Lower lobe of right lung (tissue), 2 donors: ENCODE measurements around the gene MARK4. TPM values are rescaled to one million over a fixed set of nuclear protein-coding genes. Genes with fewer than 3 reads are reported as not detected.
"Not testable (repeated sequence)": the region's sequence is repeated elsewhere in the genome, so short reads cannot be mapped to it uniquely, and the experiment has no call there.

Source experiments
- ATAC-seq, 2 donors: fragments of 200-7000 bp; cut with Tn5 transposase; one replicate each; pipeline ENCODE4 v1.9.1; 2020 to 2022; ENCODE audit warnings: mild to moderate bottlenecking in 2 of 2, moderate library complexity in 2 of 2
- DNase-seq: peaks from one replicate; pipeline ENCODE4 v3.0.0-alpha.2; 2020
- H3K27ac ChIP-seq: fragments of 200-600 bp; one replicate; pipeline ENCODE4 v1.8.0; 2022
- H3K27me3 ChIP-seq: fragments of 200-600 bp; one replicate; pipeline ENCODE4 v1.8.0; 2022; ENCODE audit warnings: low read depth
- H3K36me3 ChIP-seq: fragments of 200-600 bp; one replicate; pipeline ENCODE4 v1.8.0; 2022; ENCODE audit warnings: mild to moderate bottlenecking
- H3K4me1 ChIP-seq: fragments of 200-600 bp; one replicate; pipeline ENCODE4 v1.8.0; 2022
- H3K4me3 ChIP-seq: fragments of 200-600 bp; one replicate; pipeline ENCODE4 v1.8.0; 2022; ENCODE audit warnings: mild to moderate bottlenecking
- H3K9me3 ChIP-seq: fragments of 200-600 bp; one replicate; pipeline ENCODE4 v1.8.0; 2022
- CTCF ChIP-seq: fragments of 200-600 bp; IDR thresholded peaks from one replicate; pipeline ENCODE4 v1.8.0; 2022; ENCODE audit warnings: antibody characterized with exemption, mild to moderate bottlenecking
- intact Hi-C: fragments of 100-400 bp; cut with DNase I; formaldehyde crosslinking; loops from one replicate; pipeline ENCODE4 v1.11.0; 2022
- total RNA-seq: library from RNA; stranded (reverse); fragmentation: NEBNext Ultra II Directional; extraction: Animal tissue kit (Norgen Biotek cat#: 25700); gene quantifications from one replicate; pipeline ENCODE4 v1.2.1, GENCODE V29; 2021
- donor health status: DM: no; HTN: yes; CAD: no; lungs with severe emphysema.

The MARK4 gene
- total RNA-seq, 1 donor from 2014 or later: 32.5 TPM

GRCh38 chr19:45218426-45218825 is 32.6 kb upstream of the MARK4 start:
- Histone ChIP-seq H3K27me3 (peaks cover 34% of the 10 kb centered on the region), H3K9me3 (no peaks in the 10 kb centered on the region), H3K4me3 (no peak overlapping the region), H3K36me3 (no peaks in the 10 kb centered on the region), H3K4me1 (peaks cover 21% of the 10 kb centered on the region), H3K27ac (no peak overlapping the region)
- DNase-seq (no peak), ATAC-seq (no peak)
- intact Hi-C loops: no loop called here
- no peak for TF ChIP-seq CTCF

GRCh38 chr19:45218911-45219743 is 31.9 kb upstream of the MARK4 start:
- ATAC-seq: no peak

GRCh38 chr19:45222724-45223123 is 28.3 kb upstream of the MARK4 start:
- TF ChIP-seq CTCF: no peak
- intact Hi-C loops: no loop called here
- Histone ChIP-seq H3K36me3 (no peaks in the 10 kb centered on the region), H3K4me3 (no peak overlapping the region), H3K4me1 (no peaks in the 10 kb centered on the region), H3K9me3 (no peaks in the 10 kb centered on the region), H3K27ac (no peak overlapping the region), H3K27me3 (peaks cover 5% of the 10 kb centered on the region)
- ATAC-seq (no peak), DNase-seq (no peak)

More at GRCh38 chr19:45218911-45219743, 31.9 kb upstream of the MARK4 start:
- Histone ChIP-seq H3K27me3 (peaks cover 34% of the 10 kb centered on the region), H3K27ac (no peak overlapping the region), H3K4me3 (no peak overlapping the region), H3K4me1 (peaks cover 21% of the 10 kb centered on the region), H3K9me3 (no peaks in the 10 kb centered on the region), H3K36me3 (no peaks in the 10 kb centered on the region)
- no peak for DNase-seq
- TF ChIP-seq CTCF: no peak
- intact Hi-C loops: no loop called here

GRCh38 chr19:45223879-45224278 is 27.2 kb upstream of the MARK4 start:
- Histone ChIP-seq H3K4me1 (no peaks in the 10 kb centered on the region), H3K4me3 (no peak overlapping the region), H3K9me3 (no peaks in the 10 kb centered on the region), H3K36me3 (no peaks in the 10 kb centered on the region), H3K27ac (no peak overlapping the region), H3K27me3 (peaks cover 3% of the 10 kb centered on the region)
- ATAC-seq: no peak
- intact Hi-C loops: no loop called here
- no peak for DNase-seq
- TF ChIP-seq CTCF: no peak

- DNase-seq: no peak
- H3K9me3 ChIP-seq: no peaks in the 10 kb centered on the region
- no peaks in the 10 kb centered on the region for H3K36me3 ChIP-seq
- intact Hi-C loops: no loop called here
- no peak overlapping the region for H3K4me3 ChIP-seq
- H3K27me3 ChIP-seq: no peaks in the 10 kb centered on the region
- TF ChIP-seq CTCF: no peak
- no peaks in the 10 kb centered on the region for H3K4me1 ChIP-seq
- ATAC-seq: peak in 1 of 2 donors; percentile 13
- H3K27ac ChIP-seq: no peak overlapping the region
These were observed 26.4 kb upstream of the MARK4 start for GRCh38 chr19:45224645-45225044.

GRCh38 chr19:45229056-45229455 is 22.0 kb upstream of the MARK4 start:
- H3K9me3 ChIP-seq, H3K27ac ChIP-seq, H3K4me3 ChIP-seq, intact Hi-C loops, H3K4me1 ChIP-seq, H3K36me3 ChIP-seq, DNase-seq, ATAC-seq, H3K27me3 ChIP-seq: not testable (repeated sequence)
